Measurements from ENCODE around the gene HOXA6.

The HOXA6 gene

DNA sequence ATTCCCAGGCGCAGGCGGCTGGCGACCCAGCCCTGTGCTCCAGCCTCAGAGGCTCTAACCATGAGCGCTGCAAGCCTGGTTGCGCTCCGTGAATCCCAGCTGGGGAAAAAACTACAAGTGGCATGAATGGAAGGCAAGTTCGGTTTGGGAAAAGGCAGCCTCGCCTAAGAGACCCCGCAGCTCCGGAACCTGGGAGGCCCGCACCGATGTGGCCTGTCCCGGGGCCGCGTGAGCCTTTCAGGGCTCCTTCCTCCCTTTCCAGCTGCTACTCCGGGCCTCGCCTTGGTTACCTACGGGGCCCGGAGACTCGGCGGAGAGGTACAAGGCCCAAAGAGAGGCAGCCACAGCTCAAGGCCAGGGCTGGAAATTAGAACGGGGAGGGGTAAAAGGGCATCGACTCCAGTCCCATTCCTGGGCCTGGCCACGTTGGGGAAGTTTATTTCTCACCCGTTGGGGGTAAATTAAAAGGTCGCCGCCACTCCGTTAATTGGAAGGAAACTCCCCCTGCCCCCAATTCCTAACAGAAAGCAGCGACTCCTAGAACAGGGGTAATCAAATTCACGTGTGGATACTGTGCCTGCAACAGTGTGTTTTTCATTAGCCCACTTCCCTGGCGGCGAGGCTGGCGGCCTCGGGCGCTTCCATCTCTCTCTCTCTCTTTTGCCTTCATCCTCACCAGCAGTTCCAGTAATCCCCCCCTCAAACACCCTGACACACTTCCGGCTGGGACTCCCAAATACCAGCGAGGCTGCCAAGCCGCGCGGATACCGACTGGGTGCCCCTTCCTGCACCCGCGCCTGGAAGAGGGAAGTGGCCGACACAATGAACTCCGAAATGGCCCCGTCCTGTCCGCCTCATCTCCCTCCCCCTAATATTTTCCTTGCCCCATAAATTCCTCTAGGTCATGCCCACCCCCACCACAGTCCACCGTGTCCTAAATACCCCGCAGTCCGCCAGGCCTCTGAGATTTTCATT lies 19.2 kb upstream of the HOXA6 start:
- peaks cover 74% of the 10 kb centered on the region for H3K27me3 ChIP-seq (ENCODE audit: insufficient read depth, poor library complexity, severe bottlenecking)
- no peak overlapping the region for H3K4me3 ChIP-seq (replicated peaks; ENCODE audit: insufficient read depth, low read length)
- no peak overlapping the region for H3K27ac ChIP-seq (replicated peaks)
- no peak for DNase-seq (ENCODE audit: low read depth in 1 of 2, low spot score in 1 of 2)
- TF ChIP-seq REST (IDR thresholded peaks at IDR 0.05; ENCODE audit: insufficient replicate concordance, low read depth) = no peak
- peak; percentile 49; the same call in 1 of the 2 replicates for TF ChIP-seq SPI1 (IDR thresholded peaks at IDR 0.05; ENCODE audit: borderline replicate concordance, low read depth)

DNA sequence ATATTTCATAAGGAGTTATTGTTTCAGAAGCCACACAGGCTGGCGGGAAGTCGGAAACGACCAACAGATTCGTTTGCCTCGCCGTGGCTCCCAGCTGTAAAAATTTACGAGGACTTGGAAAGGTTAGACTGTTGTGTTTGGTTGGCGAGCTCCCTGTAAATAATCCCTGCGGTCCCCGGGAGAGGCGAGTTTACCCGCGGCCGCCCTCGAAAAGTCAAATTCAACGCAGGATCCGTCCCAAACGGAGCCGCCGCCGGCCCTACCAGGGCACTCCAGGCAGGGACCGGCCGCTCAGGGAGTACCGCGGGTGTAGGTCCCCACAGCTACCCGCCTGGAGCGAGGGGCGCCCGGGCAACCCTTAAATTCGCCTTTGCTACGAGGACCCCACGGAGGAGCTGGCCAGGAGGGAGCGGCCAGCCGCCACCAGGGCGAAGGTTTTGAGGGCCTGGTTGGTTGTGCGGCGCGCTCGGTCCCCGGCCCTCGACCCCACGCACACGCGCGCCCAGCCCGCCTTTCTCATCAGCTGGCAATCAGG lies 18.5 kb upstream of the HOXA6 start:
- DNase-seq (ENCODE audit: low read depth in 1 of 2, low spot score in 1 of 2) = no peak
- TF ChIP-seq CTCF (IDR thresholded peaks at IDR 0.05; ENCODE audit: insufficient read depth, low read length) = no peak
- Histone ChIP-seq H3K4me3 (replicated peaks; ENCODE audit: insufficient read depth, low read length) (no peak overlapping the region), H3K27me3 (ENCODE audit: insufficient read depth, poor library complexity, severe bottlenecking) (peaks cover 68% of the 10 kb centered on the region), H3K27ac (replicated peaks) (no peak overlapping the region)

GRCh38 chr7:27165089-27165995 lies 17.8 kb upstream of the HOXA6 start, which contains the start of gene HOXA9:
TSS of gene HOXA9 (minus strand) at chr7:27165537. CDS start at chr7:27165457, 80 bp downstream.
- H3K27me3 ChIP-seq (ENCODE audit: insufficient read depth, poor library complexity, severe bottlenecking) = peaks cover 63% of the 10 kb centered on the region
- no peak within 1 kb of the TSS for H3K27ac ChIP-seq (replicated peaks)
- peak in 1 of 2 experiments; percentile 46 for DNase-seq (ENCODE audit: low read depth in 1 of 2, low spot score in 1 of 2)
- TF ChIP-seq REST (IDR thresholded peaks at IDR 0.05; ENCODE audit: insufficient replicate concordance, low read depth) = no peak
- no peak for TF ChIP-seq GABPA (IDR thresholded peaks at IDR 0.05; ENCODE audit: low read depth)
- no peak for TF ChIP-seq SPI1 (IDR thresholded peaks at IDR 0.05; ENCODE audit: borderline replicate concordance, low read depth)
- no peak for TF ChIP-seq CTCF (IDR thresholded peaks at IDR 0.05; ENCODE audit: insufficient read depth, low read length)
- TF ChIP-seq POLR2AphosphoS5 (IDR thresholded peaks at IDR 0.05; ENCODE audit: low read depth) = 0 out of 2 replicates have a peak, but pooled peaks have one; percentile 13
- peak within 1 kb of the TSS; percentile 11 for H3K4me3 ChIP-seq (replicated peaks; ENCODE audit: insufficient read depth, low read length)
